ENCODE measurements around the gene TRMT112. TPM values are rescaled to one million over a fixed set of nuclear protein-coding genes. Genes with fewer than 3 reads are reported as not detected.

Gene TRMT112
- total RNA-seq, 1 experiment from 2014 or later, result 328 TPM

DNA sequence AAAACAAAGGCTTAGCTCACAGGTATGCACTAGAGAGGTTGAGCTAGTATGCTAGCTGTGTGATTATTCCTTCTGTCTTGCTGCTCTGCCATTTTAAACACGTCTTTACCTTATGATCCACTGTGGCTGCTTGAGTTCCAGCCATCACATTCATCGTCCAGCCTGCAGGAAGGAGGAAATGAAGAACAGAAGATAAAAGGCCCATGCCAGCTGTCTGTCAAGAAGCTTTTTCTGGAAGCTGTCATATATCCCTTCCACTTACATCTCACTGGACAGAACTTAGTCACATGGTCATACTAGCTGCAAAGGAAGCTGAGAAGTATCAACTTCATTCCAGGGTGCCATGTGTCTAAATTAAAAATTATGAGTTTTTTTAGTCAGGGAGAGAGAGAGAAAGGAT, 10.0 kb upstream of the TRMT112 start:
- CTCF ChIA-PET, result interaction anchor here (0.6 to 1.7 kb wide), 2 partner anchors 28 to 54 kb away, joined by 3 to 6 read pairs; no protein-coding TSS in a partner anchor
- no peak overlapping the region for H3K4me2 ChIP-seq (ENCODE audit: low read length)
- DNase-seq (ENCODE audit: low read depth, low spot score), result no peak
- no peaks in the 10 kb centered on the region for H3K36me3 ChIP-seq (ENCODE audit: control insufficient read depth in 1 of 2, insufficient read depth in 2 of 2, low read length in 2 of 2)
- H3K27me3 ChIP-seq (ENCODE audit: insufficient read depth, low read length), result no peaks in the 10 kb centered on the region
- POLR2A ChIA-PET, result interaction anchor here (1.9 kb wide), 1 partner anchor 10 kb away, joined by 13 read pairs; the partner anchor contains the start of genes PRDX5 and TRMT112
- H3K9me2 ChIP-seq (ENCODE audit: insufficient read depth), result no peaks in the 10 kb centered on the region
- no peak for ATAC-seq
- peaks cover 14 to 37% of the 10 kb centered on the region in 2 experiments for H3K4me1 ChIP-seq (ENCODE audit: control insufficient read depth in 1 of 2, insufficient read depth in 2 of 2, low read length in 2 of 2)
- intact Hi-C loops (cut with micrococcal nuclease), result no loop called here
- no peak overlapping the region for H3K4me3 ChIP-seq (replicated peaks in 1 of 2; ENCODE audit: low read depth in 1 of 2, low read length in 2 of 2)
- BruUV-seq (replicated peaks), result no TSS peak
- H3K9ac ChIP-seq (ENCODE audit: low read length), result no peak overlapping the region
- H3K79me2 ChIP-seq (ENCODE audit: insufficient read depth, low read length), result no peaks in the 10 kb centered on the region
- no peak for TF ChIP-seq ZFX (IDR thresholded peaks at IDR 0.05)
- no peak for TF ChIP-seq CEBPB (IDR thresholded peaks at IDR 0.05; ENCODE audit: low read depth)
- TF ChIP-seq, protein P1, sequence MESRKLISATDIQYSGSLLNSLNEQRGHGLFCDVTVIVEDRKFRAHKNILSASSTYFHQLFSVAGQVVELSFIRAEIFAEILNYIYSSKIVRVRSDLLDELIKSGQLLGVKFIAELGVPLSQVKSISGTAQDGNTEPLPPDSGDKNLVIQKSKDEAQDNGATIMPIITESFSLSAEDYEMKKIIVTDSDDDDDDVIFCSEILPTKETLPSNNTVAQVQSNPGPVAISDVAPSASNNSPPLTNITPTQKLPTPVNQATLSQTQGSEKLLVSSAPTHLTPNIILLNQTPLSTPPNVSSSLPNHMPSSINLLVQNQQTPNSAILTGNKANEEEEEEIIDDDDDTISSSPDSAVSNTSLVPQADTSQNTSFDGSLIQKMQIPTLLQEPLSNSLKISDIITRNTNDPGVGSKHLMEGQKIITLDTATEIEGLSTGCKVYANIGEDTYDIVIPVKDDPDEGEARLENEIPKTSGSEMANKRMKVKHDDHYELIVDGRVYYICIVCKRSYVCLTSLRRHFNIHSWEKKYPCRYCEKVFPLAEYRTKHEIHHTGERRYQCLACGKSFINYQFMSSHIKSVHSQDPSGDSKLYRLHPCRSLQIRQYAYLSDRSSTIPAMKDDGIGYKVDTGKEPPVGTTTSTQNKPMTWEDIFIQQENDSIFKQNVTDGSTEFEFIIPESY (IDR thresholded peaks at IDR 0.05; ENCODE audit: extremely low read depth, insufficient replicate concordance, low read length), result no peak
- H3K9me3 ChIP-seq (ENCODE audit: control insufficient read depth in 1 of 2, insufficient read depth in 1 of 2, low read depth in 1 of 2, low read length in 2 of 2), result no peaks in the 10 kb centered on the region
- H4K20me1 ChIP-seq (ENCODE audit: insufficient read depth), result no peaks in the 10 kb centered on the region
- H3K27ac ChIP-seq (ENCODE audit: low read depth, low read length), result no peak overlapping the region
- RAD21 ChIA-PET (ENCODE audit: low non-redundant PET in 1 of 2, low total read pairs in 2 of 2, uncharacterized antibody in 2 of 2, unreplicated experiment in 2 of 2), result no interaction called here
- no peak overlapping the region for H2AFZ ChIP-seq (ENCODE audit: low read depth, low read length, poor library complexity, severe bottlenecking)

- DNase-seq (ENCODE audit: low read depth, low spot score), result no peak
- no peak for ATAC-seq
- peaks cover 10 to 39% of the 10 kb centered on the region in 2 experiments for H3K4me1 ChIP-seq (ENCODE audit: control insufficient read depth in 1 of 2, insufficient read depth in 2 of 2, low read length in 2 of 2)
- no peaks in the 10 kb centered on the region for H3K9me2 ChIP-seq (ENCODE audit: insufficient read depth)
- CTCF ChIA-PET, result interaction anchor here (1.3 kb wide), 1 partner anchor 30 kb away, joined by 4 read pairs; no protein-coding TSS in a partner anchor
- TF ChIP-seq JUND (IDR thresholded peaks at IDR 0.05) (no peak), FOSL1 (IDR thresholded peaks at IDR 0.05; ENCODE audit: low read depth) (no peak), SP1 (IDR thresholded peaks at IDR 0.05; ENCODE audit: low read depth) (no peak), REST (IDR thresholded peaks at IDR 0.05; ENCODE audit: low read depth) (no peak), ATF3 (IDR thresholded peaks at IDR 0.05) (no peak)
- H3K27ac ChIP-seq (ENCODE audit: low read depth, low read length), result peak overlapping the region; percentile 20; the same call in 1 of the 2 replicates
- POLR2A ChIA-PET, result interaction anchor here (0.6 to 2.2 kb wide), 3 partner anchors 11 to 32 kb away, joined by 3 to 6 read pairs (median 3); no protein-coding TSS in a partner anchor
- no TSS peak for BruUV-seq (replicated peaks)
- peaks cover under 1% of the 10 kb centered on the region for H3K79me2 ChIP-seq (ENCODE audit: insufficient read depth, low read length)
- RAD21 ChIA-PET (ENCODE audit: low non-redundant PET in 1 of 2, low total read pairs in 2 of 2, uncharacterized antibody in 2 of 2, unreplicated experiment in 2 of 2), result no interaction called here
- no peaks in the 10 kb centered on the region for H4K20me1 ChIP-seq (ENCODE audit: insufficient read depth)
- H3K27me3 ChIP-seq (ENCODE audit: insufficient read depth, low read length), result no peaks in the 10 kb centered on the region
- H3K4me3 ChIP-seq (replicated peaks in 1 of 2; ENCODE audit: low read depth in 1 of 2, low read length in 2 of 2), result no peak overlapping the region
- no peaks in the 10 kb centered on the region for H3K9me3 ChIP-seq (ENCODE audit: control insufficient read depth in 1 of 2, insufficient read depth in 1 of 2, low read depth in 1 of 2, low read length in 2 of 2)
- intact Hi-C loops (cut with micrococcal nuclease), result no loop called here
- no peak overlapping the region for H2AFZ ChIP-seq (ENCODE audit: low read depth, low read length, poor library complexity, severe bottlenecking)
- H3K4me2 ChIP-seq (ENCODE audit: low read length), result no peak overlapping the region
- H3K36me3 ChIP-seq (ENCODE audit: control insufficient read depth in 1 of 2, insufficient read depth in 2 of 2, low read length in 2 of 2), result peaks cover 0 to 7% of the 10 kb centered on the region in 2 experiments; a peak in 1 of 4 replicates
- H3K9ac ChIP-seq (ENCODE audit: low read length), result no peak overlapping the region
Observed at GRCh38 chr11:64324692-64325469, 7.5 kb upstream of the TRMT112 start.

Measured in HCT116 (cell line).